Measurements from ENCODE around the gene ETV6.

DNA sequence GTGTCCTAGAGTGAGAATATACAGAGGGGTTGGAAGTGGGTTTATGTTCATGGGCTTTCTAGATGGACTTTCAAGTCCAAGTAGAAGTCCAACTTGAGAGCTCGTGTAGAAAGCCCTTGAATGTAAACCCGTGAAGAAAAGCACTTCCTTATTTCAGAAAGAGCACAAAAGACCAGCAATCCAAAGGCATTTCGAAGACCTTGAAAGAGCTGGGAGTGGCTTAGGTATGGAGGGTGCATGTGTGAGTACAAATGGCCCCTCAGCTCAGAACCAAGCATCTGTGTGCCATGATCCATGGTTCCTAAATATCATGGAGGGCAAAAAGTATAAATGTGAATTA is 160.7 kb downstream of the ETV6 start:
- TF ChIP-seq, protein P1, sequence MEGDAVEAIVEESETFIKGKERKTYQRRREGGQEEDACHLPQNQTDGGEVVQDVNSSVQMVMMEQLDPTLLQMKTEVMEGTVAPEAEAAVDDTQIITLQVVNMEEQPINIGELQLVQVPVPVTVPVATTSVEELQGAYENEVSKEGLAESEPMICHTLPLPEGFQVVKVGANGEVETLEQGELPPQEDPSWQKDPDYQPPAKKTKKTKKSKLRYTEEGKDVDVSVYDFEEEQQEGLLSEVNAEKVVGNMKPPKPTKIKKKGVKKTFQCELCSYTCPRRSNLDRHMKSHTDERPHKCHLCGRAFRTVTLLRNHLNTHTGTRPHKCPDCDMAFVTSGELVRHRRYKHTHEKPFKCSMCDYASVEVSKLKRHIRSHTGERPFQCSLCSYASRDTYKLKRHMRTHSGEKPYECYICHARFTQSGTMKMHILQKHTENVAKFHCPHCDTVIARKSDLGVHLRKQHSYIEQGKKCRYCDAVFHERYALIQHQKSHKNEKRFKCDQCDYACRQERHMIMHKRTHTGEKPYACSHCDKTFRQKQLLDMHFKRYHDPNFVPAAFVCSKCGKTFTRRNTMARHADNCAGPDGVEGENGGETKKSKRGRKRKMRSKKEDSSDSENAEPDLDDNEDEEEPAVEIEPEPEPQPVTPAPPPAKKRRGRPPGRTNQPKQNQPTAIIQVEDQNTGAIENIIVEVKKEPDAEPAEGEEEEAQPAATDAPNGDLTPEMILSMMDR (IDR thresholded peaks at IDR 0.05) = no peak
- TF ChIP-seq JUN (IDR thresholded peaks at IDR 0.05) = no peak
- TF ChIP-seq KDM5A (IDR thresholded peaks at IDR 0.05) = no peak
- TF ChIP-seq HOXA7 (CRISPR knock-in tag; IDR thresholded peaks at IDR 0.05) = no peak
- TF ChIP-seq EP300 (IDR thresholded peaks at IDR 0.05) = no peak
- no peak for TF ChIP-seq POLR2A (IDR thresholded peaks at IDR 0.05; ENCODE audit: low read length)
- no peak for TF ChIP-seq MAZ (IDR thresholded peaks at IDR 0.05; ENCODE audit: borderline replicate concordance, low read depth, low read length)
- TF ChIP-seq CEBPB (IDR thresholded peaks at IDR 0.05) = no peak
- TF ChIP-seq POLR2AphosphoS2 (conservative IDR thresholded peaks at IDR 0.05; ENCODE audit: low read length) = no peak

Measured in A549 (cell line).